Measurements from ENCODE around the gene FAM185A.

Gene FAM185A

GRCh38 chr7:102829075-102829474, 80.3 kb downstream of the FAM185A start:
- no peak for DNase-seq
- Mint-ChIP-seq H3K36me3 (ENCODE audit: low read depth) (peaks cover 49% of the 10 kb centered on the region), H3K9me3 (peaks cover 16% of the 10 kb centered on the region), H3K4me3 (no peak overlapping the region), H3K27ac (peak overlapping the region; percentile 60), H3K4me1 (peaks cover 25% of the 10 kb centered on the region), H3K27me3 (ENCODE audit: low read depth, poor library complexity) (no peaks in the 10 kb centered on the region)
- no peak for TF ChIP-seq CTCF (IDR thresholded peaks at IDR 0.05)

GRCh38 chr7:102830197-102830596, 81.4 kb downstream of the FAM185A start:
- DNase-seq, result no peak
- Mint-ChIP-seq H3K27me3 (ENCODE audit: low read depth, poor library complexity) (no peaks in the 10 kb centered on the region), H3K36me3 (ENCODE audit: low read depth) (peaks cover 47% of the 10 kb centered on the region), H3K4me1 (peaks cover 25% of the 10 kb centered on the region), H3K4me3 (no peak overlapping the region), H3K9me3 (peaks cover 16% of the 10 kb centered on the region), H3K27ac (peak overlapping the region; percentile 78)
- TF ChIP-seq CTCF (IDR thresholded peaks at IDR 0.05), result no peak

GRCh38 chr7:102832674-102833073, 83.9 kb downstream of the FAM185A start:
- Mint-ChIP-seq H3K9me3 (peaks cover 9% of the 10 kb centered on the region), H3K27me3 (ENCODE audit: low read depth, poor library complexity) (no peaks in the 10 kb centered on the region), H3K36me3 (ENCODE audit: low read depth) (peaks cover 40% of the 10 kb centered on the region), H3K27ac (peak overlapping the region; percentile 69), H3K4me1 (peaks cover 25% of the 10 kb centered on the region), H3K4me3 (no peak overlapping the region)
- no peak for DNase-seq
- TF ChIP-seq CTCF (IDR thresholded peaks at IDR 0.05), result no peak

- Mint-ChIP-seq H3K9me3 (peaks cover 4% of the 10 kb centered on the region), H3K4me1 (peaks cover 25% of the 10 kb centered on the region), H3K27ac (no peak overlapping the region), H3K4me3 (no peak overlapping the region), H3K27me3 (ENCODE audit: low read depth, poor library complexity) (no peaks in the 10 kb centered on the region), H3K36me3 (ENCODE audit: low read depth) (peaks cover 36% of the 10 kb centered on the region)
- no peak for DNase-seq
- no peak for TF ChIP-seq CTCF (IDR thresholded peaks at IDR 0.05)
These were observed 84.5 kb downstream of the FAM185A start for GRCh38 chr7:102833343-102833742.

- TF ChIP-seq CTCF (IDR thresholded peaks at IDR 0.05), result no peak
These were observed 85.7 kb downstream of the FAM185A start for GRCh38 chr7:102834466-102834865.

GRCh38 chr7:102834999-102835398, 86.2 kb downstream of the FAM185A start:
- no peak overlapping the region for H3K4me3 Mint-ChIP-seq
- H3K9me3 Mint-ChIP-seq, result no peaks in the 10 kb centered on the region
- peaks cover 25% of the 10 kb centered on the region for H3K36me3 Mint-ChIP-seq (ENCODE audit: low read depth)
- peaks cover 9% of the 10 kb centered on the region for H3K4me1 Mint-ChIP-seq
- TF ChIP-seq CTCF (IDR thresholded peaks at IDR 0.05), result no peak
- no peak overlapping the region for H3K27ac Mint-ChIP-seq
- no peak for DNase-seq
- H3K27me3 Mint-ChIP-seq (ENCODE audit: low read depth, poor library complexity), result no peaks in the 10 kb centered on the region

More at GRCh38 chr7:102834466-102834865, 85.7 kb downstream of the FAM185A start:
- H3K4me3 Mint-ChIP-seq, result no peak overlapping the region
- DNase-seq, result no peak
- no peaks in the 10 kb centered on the region for H3K9me3 Mint-ChIP-seq
- no peak overlapping the region for H3K27ac Mint-ChIP-seq
- H3K36me3 Mint-ChIP-seq (ENCODE audit: low read depth), result peaks cover 26% of the 10 kb centered on the region
- H3K27me3 Mint-ChIP-seq (ENCODE audit: low read depth, poor library complexity), result no peaks in the 10 kb centered on the region
- peaks cover 14% of the 10 kb centered on the region for H3K4me1 Mint-ChIP-seq
